Fibroblast of skin of back (primary cell): ENCODE results near the gene STOM.

Experiments used
- DNase-seq: peaks from one replicate; pipeline ENCODE4 v3.0.0-alpha.2; 2013

The STOM gene

DNA sequence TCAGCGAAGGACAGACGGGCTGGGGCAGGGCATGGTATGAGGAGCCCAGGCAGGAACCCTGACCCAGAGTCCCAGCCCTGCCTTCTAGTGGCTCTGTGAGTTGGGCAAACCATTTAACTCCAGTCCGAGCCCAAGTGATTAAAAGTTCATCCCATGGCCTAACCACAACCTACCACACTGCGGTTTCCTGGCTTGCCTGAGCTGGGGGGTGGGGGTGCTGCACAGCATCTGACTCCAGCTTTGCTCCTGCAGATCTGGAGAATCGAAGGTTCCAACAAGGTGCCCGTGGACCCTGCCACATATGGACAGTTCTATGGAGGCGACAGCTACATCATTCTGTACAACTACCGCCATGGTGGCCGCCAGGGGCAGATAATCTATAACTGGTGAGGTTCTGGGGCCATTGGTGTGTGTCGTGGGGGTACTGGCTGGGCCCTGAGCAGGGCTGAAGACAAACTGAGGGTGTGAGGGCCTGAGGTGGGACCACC lies 49.0 kb downstream of the STOM start:
- no peak for DNase-seq

DNA sequence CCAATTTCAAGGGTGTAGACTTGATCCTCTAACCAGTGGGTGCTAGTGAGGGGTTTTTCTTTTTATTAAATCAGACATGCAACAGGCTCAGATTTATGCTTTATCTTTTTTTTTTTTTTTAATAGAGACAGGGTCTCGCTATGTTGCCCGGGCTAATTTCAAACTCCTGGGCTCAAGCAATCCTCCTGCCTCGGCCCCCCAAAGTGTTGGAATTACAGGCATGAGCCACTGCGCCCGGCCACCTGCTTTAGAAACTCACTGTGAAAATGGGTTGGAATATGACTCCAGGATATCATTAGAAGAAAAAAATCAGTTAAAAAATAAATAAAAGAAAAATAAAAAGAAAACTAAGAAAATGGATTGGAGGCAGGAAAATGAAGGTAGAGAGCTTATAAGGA lies 50.7 kb downstream of the STOM start:
- no peak for DNase-seq

DNA sequence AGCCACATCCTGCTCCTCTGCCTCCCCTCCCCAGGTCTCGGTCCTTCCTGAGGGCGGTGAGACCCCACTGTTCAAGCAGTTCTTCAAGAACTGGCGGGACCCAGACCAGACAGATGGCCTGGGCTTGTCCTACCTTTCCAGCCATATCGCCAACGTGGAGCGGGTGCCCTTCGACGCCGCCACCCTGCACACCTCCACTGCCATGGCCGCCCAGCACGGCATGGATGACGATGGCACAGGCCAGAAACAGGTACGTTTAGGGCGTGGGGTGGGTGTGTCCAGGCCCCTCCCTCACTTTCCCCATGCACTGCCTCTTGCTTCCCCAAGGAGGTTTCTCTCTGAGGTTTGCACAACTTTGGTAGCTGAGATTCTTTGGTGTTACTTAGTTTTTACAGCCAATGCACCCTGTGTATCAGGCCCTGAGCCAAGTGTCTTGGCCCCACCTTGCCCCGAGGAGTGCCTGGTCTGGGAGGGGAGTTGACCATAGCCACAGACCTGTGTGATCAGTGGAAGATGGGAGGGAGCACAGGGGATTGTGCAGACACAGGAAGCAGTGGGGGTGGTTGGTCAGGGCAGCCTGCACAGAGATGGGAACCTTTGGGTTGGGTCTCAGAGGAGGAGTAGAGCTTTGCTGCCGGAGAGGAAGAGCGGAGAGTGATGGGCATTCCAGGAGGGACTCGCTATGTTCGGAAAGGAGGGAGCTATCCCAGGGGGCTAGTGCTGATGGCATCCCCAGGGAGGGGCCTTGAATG lies 51.2 kb downstream of the STOM start:
- no peak for DNase-seq

DNA sequence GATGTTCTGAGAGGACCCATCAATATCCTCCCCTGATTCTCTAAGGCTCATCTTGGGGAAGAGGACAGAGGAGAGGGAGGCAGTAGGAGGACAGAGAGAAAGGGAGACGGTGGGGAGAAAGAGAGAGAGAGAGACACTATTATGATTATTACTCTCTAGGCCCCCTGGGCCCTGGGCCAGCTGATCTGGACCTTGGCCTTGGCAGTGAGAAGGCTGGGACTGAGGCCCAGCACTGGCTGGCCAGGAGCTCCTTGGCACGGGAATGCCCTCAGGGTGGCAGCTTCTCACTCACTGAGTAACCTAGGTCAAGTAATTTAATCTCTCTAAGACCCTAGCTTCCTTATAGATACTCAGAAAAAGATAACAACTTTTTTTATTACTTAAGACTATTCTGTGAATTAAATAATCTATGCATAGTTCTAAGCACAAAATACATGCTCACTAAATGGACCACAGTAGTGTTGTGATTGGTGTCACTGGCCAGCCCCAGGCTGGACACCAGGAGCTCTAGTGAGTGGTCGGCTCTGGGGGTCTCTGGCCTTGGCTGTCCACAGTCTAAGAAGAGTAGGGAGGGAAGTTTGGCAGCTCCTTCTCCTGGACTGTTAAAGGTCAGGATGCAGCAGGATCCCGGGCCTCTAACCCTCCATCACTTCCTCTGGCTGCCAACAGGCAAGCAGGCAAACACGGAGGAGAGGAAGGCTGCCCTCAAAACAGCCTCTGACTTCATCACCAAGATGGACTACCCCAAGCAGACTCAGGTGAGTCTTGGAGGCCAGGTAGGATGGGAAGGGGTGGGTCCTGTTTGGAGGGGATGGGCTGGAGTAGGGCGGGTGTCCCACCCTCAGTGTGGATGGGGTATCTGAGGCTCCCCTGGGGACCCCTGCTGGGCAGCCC lies 52.1 kb downstream of the STOM start:
- no peak for DNase-seq

DNA sequence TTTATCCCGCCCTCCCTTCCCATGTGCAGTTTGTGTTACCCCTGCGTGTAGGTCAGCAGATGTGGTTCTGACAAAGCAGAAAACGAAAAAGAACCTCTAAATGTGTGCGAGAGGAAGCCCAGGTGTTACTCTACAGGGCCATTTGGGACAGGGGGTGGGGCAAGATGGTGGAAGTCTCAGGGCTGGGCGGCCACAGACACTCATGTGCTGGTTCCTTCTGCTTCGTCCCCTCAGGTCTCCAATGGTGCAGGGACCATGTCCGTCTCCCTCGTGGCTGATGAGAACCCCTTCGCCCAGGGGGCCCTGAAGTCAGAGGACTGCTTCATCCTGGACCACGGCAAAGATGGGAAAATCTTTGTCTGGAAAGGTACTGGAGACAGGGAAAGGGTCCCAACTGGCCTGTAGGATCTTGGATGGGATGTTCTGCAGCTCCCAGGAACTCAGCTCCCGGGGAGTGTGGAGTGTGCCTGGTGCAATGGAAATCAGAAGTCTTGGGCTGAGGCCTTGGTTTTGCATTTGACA lies 53.1 kb downstream of the STOM start:
- no peak for DNase-seq

DNA sequence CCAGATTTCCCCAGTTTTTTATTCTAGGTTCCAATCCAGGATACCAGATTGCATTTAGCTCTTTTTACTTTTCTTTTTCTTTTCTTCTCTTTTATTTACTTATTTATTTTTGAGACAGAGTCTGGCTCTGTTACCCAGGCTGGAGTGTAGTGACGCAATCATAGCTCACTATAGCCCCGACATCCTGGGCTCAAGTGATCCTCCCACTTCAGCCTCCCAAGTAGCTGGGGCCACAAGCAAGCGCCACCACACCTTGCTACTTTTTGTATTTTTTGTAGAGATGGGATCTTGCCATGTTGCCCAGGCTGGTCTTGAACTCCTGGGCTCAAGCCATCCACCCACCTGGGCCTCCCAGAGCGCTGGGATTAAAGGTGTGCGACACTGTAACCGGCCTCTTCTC lies 53.7 kb downstream of the STOM start:
- no peak for DNase-seq

DNA sequence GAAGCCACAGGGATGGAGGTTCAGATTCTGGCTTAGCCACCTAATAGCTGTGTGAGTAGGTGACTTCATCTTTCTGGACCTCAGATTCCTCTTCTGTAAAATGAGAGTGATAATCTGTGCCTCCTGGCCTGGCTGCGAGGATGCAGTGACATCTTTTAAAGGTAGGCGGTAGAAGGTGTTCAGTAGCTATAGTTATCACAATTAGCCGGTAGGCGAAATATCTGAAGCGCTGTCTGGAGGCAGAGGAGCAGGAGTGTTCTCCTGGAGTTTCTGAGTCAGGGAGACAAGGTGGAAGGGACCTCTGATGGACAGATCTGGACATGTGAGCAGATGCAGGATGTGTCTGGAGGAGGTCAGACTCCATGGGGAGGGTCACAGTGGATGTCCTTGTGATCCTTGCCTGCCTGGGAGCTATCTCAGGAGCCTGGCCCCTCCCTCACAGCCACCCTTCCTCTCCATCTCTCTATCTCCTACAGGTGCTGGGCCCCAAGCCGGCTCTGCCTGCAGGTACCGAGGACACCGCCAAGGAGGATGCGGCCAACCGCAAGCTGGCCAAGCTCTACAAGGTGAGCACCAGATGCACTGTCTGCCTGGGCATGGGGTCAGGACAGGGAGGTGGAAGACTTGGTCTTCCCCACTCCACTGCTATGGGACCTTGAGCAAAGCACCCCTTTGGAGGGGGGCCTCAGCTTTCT lies 56.4 kb downstream of the STOM start:
- no peak for DNase-seq

DNA sequence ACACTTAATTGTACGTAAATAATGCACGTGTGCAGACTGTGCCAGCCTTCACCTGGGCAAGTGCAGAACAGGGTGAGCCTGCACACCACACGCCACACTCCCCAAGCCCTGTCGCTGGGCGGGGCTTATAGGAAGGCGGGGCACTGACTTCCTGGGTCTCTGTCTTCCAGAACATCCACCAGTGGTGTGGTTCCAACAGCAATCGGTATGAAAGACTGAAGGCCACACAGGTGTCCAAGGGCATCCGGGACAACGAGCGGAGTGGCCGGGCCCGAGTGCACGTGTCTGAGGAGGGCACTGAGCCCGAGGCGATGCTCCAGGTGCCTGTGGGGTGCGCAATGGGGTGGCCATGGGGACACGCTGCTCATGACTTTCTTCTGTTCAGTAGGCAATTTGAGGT lies 57.9 kb downstream of the STOM start:
- DNase-seq: no peak

DNA sequence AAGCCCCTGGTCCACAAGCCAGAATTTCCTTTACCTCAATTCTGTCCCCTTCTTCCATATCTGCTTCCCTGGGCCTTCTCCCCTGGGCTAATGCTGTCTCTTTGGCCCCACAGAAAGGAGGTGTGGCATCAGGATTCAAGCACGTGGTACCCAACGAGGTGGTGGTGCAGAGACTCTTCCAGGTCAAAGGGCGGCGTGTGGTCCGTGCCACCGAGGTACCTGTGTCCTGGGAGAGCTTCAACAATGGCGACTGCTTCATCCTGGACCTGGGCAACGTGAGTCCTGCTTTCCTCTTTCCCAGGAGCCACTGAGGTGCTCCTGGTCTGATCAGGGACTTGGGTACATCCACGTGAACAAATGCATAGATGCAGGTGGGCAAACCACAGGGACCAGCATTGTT lies 59.5 kb downstream of the STOM start:
- no peak for DNase-seq

DNA sequence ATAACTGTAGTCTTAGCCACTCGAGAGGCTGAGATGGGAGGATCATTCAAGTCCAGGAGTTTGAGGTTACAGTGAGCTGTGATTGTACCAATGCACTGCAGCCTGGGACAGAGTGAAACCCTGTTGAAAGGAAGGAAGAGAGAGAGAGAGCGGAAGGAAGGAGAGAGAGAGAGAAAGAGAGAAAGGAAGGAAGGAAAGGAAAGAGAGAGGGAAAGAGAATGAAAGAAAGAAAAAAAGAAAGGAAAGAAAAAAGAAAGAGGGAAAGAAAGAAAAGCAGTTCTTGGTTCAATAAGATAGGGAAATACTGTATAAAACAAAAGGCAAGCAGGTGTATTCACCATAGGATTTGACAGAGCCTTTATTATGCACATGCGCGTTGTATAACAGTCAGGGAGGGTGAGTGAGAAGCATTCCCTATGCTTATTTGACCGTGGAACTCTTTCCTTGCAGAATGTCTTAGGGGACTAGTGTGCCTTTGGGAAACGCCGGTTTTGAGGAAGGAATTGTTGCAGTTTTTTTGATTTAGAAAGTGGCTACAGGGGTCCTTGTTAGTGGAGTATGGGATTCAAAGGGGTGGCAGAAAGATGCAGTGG lies 60.1 kb downstream of the STOM start:
- DNase-seq: no peak

DNA sequence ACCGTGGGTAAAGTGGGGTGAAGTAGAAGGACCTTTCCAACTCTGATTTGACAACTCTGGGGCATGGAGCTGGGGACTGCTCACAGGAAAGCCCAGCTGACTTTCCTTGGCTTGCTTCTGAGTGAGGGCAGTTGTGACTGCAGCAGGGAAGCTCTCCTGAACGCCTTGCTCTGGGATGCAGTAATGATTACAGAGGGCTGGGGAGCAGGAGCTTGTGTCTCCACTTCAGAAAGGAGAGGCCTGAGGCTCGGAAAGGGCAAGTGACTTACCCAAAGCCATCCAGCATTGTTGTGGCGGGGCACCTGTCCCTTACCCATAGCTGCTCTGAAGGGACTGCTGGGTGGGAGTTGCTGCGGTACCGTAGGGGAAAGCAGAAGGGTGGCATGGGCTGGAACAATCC lies 60.9 kb downstream of the STOM start:
- no peak for DNase-seq

DNA sequence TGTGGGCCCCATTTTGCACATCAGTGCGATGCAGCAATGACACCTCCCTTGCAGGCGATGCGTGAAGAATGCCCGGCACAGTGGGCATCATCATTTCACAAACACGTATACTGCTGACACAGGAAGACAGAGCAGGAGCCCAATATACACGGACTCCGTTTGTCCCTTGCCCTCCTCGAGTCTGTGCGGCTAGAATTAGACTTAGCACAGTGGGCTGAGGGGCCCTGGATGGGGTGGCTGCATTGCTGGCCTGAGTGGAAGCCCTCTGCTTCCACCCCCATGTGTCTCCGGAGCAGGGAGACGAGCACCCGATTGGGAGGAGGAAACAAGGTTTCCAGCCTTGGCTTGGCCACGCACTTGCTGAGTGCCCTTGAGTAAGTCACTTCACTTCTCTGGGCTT lies 61.3 kb downstream of the STOM start:
- DNase-seq: no peak

DNA sequence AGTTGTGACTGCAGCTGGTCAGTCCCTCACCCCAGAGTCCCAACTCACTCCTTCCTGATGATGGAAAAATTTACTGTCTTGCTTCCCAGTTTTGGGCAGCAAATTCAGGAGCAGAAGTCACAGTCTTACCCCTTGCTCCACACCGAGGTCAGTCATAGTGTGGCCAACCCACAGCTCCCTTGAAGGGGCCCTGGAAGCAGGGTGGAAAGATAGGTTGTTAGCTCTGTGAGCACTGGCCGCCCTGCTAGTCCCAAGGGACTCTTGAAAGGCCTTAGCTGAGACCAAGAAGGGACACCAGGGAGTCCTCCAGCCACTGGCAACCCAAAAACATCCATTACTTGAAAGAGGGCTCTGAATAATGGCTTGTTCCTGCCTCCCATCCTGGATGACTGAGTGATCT lies 62.1 kb downstream of the STOM start:
- DNase-seq: no peak

DNA sequence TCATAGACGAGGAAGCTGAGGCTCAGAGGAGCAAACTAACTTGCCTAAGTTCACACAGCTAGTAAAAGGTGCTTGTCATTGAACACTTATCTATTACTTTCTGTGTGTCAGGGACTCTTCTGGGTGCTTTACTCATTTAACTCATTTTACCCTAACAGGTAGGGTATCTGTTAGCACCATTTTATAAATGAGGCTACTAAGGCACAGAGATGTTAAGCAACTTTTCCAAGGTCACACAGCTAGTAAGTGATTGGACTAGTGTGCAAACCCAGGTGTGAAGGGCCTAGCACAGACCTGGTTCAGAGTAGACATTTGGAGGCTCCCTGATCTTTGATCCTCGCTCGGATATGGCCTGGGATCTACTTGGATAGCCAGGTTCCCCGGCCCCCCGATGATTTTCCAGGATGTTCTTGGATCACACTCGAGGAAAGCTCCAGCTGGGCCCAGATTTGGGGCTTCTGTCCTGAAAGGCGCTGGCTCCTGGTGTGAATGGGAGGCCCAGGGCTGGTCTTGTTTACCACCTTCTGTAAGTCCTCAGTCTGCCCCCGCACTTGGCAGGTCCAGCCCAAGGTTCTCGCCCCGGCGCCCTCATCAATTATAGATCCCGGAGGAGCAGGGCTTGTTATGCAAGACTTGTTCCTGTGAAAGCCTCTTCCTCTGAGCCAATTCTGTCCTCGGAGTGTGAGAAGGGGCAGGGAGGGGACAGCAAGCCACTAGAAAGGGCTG lies 64.6 kb downstream of the STOM start:
- no peak for DNase-seq

DNA sequence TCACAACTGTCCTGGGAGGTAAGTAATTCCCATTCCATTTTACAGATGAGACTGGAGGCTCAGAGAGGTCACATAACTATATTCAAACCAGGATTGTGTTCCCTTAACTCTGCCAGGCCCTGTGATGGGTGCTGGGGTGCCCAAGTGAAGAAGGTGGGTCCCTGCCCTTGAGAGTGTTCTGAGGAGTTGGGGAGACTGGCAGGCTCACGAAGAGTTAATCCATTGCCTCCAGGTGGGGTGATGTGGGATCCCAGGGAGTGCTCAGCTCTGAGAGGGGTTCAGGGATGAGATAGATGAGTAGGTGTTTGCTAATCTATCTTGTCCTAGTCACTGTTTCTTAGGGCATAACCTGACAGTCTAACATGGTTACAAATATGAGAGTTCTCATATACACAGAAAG lies 65.3 kb downstream of the STOM start:
- DNase-seq: no peak

DNA sequence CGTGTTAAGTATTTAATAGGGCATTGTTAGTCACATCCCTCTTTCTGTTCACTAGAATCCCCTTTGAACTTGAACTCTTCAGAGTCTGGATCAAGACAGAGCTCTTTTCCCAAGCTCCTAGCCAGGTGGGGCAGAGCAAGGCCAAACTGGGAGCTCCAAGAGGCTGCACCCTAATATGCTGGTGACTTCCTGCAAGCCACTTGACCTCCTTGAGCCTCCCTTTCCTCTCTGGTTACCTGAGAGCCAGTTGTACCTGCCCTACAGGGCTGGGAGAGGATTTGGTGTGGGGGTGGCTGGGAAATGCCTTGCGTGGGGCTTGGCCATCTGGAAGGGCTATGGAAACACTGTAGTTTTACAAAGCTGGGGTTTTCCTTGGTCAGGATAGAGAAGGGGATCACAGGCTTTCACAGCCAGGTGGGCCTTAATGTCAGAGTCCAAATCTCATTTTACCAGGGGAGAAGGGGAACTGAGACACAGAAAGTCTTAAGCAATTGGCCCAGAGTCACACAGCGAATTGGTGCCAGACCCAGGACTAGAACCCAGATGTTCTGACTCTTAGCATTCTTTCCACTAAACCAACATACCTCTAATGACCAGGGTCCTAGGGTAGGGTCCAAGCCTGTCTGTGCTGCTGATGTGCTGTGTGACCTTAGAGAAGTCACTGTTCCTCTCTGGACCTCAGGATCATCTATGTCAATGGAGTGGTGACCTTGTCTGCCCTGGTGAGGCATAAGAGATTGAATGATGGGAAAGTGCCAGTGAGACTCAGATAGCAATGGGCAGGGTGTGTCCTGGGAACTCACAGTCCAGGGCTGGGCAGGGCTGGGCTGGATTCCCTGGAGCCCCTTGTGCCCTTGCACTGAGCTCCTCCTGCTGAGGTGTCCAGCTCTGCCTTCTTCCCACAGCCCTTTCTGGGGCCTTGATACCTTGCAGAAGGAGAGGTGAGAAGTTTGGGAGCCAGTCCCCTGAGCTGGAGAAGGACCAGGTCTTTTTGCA lies 66.3 kb downstream of the STOM start:
- DNase-seq: no peak

DNA sequence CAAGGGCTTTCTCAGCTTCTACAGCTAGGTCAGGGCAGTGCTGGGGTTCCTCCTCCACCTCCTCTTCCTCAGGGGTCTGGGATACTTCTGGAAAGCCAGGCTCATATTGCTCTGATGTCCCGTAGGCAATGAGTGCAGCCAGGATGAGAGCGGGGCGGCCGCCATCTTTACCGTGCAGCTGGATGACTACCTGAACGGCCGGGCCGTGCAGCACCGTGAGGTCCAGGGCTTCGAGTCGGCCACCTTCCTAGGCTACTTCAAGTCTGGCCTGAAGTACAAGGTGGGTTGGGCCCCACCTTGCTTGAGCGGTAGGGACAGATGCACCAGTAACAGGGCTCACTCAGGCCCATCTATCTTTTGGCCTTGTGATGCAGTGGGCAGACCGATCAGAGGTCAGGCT lies 67.3 kb downstream of the STOM start:
- DNase-seq: no peak

DNA sequence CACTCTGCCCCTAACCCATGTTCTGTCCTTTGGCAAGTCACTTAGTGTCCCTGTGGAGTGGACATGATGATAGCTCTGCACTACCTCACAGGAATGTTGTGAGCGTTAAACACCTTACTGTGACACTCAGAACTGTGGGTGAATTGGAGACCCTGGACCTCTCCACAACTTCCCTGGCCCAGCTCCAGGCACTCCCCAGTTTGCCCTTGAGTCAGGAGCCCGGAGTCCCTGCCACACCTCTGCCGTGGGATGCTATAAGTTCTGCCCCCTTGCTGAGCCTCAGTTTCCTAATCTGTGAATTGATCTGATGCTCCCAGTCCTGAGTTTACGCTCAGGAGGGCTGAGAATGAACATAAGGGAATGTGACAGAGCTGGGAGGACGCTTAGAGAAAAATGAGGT lies 67.7 kb downstream of the STOM start:
- no peak for DNase-seq

DNA sequence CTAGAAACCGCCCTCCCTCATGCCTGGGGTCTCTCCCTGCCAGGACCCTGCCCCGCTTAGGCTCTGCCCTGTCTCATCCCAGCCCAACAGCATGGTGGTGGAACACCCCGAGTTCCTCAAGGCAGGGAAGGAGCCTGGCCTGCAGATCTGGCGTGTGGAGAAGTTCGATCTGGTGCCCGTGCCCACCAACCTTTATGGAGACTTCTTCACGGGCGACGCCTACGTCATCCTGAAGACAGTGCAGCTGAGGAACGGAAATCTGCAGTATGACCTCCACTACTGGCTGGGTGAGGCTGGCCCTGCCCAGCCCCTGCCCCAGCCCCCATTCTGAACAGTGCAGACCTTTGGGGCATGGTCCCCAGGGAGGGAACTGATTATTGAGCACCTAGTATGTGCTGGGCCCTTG lies 68.2 kb downstream of the STOM start:
- DNase-seq: no peak

DNA sequence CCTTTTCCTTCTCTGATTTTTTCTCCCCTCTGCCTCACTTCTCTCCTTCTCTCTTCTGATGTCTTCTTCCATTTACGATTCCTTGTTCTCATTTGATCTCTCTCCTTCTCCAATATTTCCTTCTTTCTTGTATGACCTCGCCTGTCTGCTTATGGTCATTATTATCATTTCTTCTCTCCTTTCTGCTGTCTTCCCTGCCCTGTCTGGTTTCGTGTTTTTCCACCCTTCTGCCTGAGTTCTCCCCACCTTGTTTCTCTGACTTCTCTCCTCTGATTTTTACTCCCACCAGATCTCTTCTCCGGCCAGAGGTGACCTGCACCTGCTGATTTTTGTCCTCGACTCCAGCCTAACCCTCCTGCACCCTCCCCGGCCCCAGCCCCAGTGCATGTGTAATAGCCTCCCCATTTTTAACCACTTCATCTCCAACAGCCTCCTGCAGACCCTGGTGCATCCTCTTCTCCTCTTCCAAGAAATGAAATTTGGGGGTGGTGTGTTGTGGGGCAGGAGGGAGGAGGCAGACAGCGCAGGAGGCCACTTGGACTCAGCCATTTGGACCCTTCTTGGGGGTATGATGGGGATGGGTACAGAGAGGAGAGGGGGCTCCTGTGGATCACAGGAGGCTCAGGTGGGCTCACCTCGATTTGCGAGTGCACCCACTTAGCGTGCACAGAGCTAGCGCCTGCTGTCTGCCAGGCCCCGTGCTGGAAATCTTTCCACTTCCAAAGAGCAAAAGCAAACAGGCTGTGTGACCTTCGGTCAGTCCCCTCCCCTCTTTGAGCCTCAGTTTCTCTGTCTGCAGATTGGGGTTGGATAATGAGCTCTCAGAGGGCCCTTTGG lies 69.5 kb downstream of the STOM start:
- DNase-seq: no peak
